Caco-2 (cell line): Measurements from ENCODE around the gene BCL7A. TPM values are rescaled to one million over a fixed set of nuclear protein-coding genes. Genes with fewer than 3 reads are reported as not detected.

Source experiments
- BruUV-seq: library from RNA; stranded (reverse); fragments of 400-500 nt; replicated peaks from 2 replicates; lab custom pipeline; 2021; lab: Mats Ljungman, UMichigan
- CTCF ChIA-PET: fragments of 300-600 bp; sonication (Branson Sonifier 250); formaldehyde crosslinking; loops from one replicate; lab custom pipeline; 2022; ENCODE audit warnings: antibody characterized with exemption; lab: Charles Lee
- POLR2A ChIA-PET: fragments of 300-600 bp; sonication (Branson Sonifier 250); formaldehyde crosslinking; loops from one replicate; lab custom pipeline; 2022; ENCODE audit warnings: antibody characterized with exemption; lab: Charles Lee
- DNase-seq, 2 experiments: peaks; one replicate each; pipeline versions ENCODE4 v3.0.0 to v3.0.0-alpha.2; 2020 to 2022
- H3K27me3 ChIP-seq: replicated peaks from 2 replicates; pipeline ENCODE4 v1.6.0; 2011; ENCODE audit warnings: low read length; ENCODE audit not compliant: control insufficient read depth, insufficient read depth
- H3K36me3 ChIP-seq: 2 replicates; pipeline ENCODE4 v1.5.1; 2011; ENCODE audit warnings: low read length; ENCODE audit not compliant: control insufficient read depth, insufficient read depth
- H3K4me1 ChIP-seq: fragments of 250-450 bp; sonication (Bioruptor Pico); 2 replicates; pipeline ENCODE4 v1.5.1; 2020; ENCODE audit warnings: mild to moderate bottlenecking
- H3K4me3 ChIP-seq: 2 replicates; pipeline ENCODE4 v1.5.1; 2011; ENCODE audit warnings: low read depth, mild to moderate bottlenecking, control low read depth, low read length
- H3K9me3 ChIP-seq: fragments of 250-450 bp; sonication (Bioruptor Pico); 2 replicates; pipeline ENCODE4 v1.5.1; 2020; ENCODE audit warnings: mild to moderate bottlenecking, moderate library complexity
- H3K27ac Mint-ChIP-seq: one replicate; pipeline ENCODE4 v1.8.0; 2022; ENCODE audit warnings: mixed read lengths; ENCODE audit not compliant: unreplicated experiment
- H3K27me3 Mint-ChIP-seq: one replicate; pipeline ENCODE4 v1.8.0; 2022; ENCODE audit warnings: mixed read lengths; ENCODE audit not compliant: insufficient read depth, unreplicated experiment
- H3K36me3 Mint-ChIP-seq: one replicate; pipeline ENCODE4 v1.8.0; 2022; ENCODE audit warnings: mild to moderate bottlenecking, mixed read lengths; ENCODE audit not compliant: insufficient read depth, unreplicated experiment
- H3K4me1 Mint-ChIP-seq: one replicate; pipeline ENCODE4 v1.8.0; 2022; ENCODE audit warnings: low read depth, mixed read lengths; ENCODE audit not compliant: unreplicated experiment
- H3K4me3 Mint-ChIP-seq: one replicate; pipeline ENCODE4 v1.8.0; 2022; ENCODE audit warnings: mild to moderate bottlenecking, moderate library complexity, mixed read lengths; ENCODE audit not compliant: unreplicated experiment
- H3K9me3 Mint-ChIP-seq: one replicate; pipeline ENCODE4 v1.8.0; 2022; ENCODE audit warnings: mixed read lengths; ENCODE audit not compliant: unreplicated experiment
- CTCF ChIP-seq, 2 experiments: fragments of 200-600 bp in 1 of 2; IDR thresholded peaks; 1 replicate in 1 of 2; 2 replicates in 1 of 2; pipeline versions ENCODE4 v1.5.1 to v1.8.0; 2011 to 2022; ENCODE audit warnings: antibody characterized with exemption in 1 of 2, control low read depth in 1 of 2, inconsistent platforms in 1 of 2, low read depth in 1 of 2, low read length in 1 of 2, mild to moderate bottlenecking in 1 of 2, moderate library complexity in 1 of 2; ENCODE audit not compliant: insufficient read depth in 1 of 2, severe bottlenecking in 1 of 2, unreplicated experiment in 1 of 2
- intact Hi-C: fragments of 100-400 bp; cut with micrococcal nuclease; formaldehyde crosslinking; loops from one replicate; pipeline ENCODE4 v1.10.0; 2022; ENCODE audit not compliant: unreplicated experiment
- total RNA-seq: library from RNA; stranded (reverse); gene quantifications from 2 replicates; pipeline ENCODE4 v1.2.3, GENCODE V29; 2022

Gene BCL7A
- total RNA-seq, 1 experiment from 2014 or later: 15.5 TPM

GRCh38 chr12:122099280-122099749 is 77.6 kb downstream of the BCL7A start:
- no TSS peak for BruUV-seq

GRCh38 chr12:122099856-122100255 is 78.2 kb downstream of the BCL7A start:
- H3K27me3 Mint-ChIP-seq: no peaks in the 10 kb centered on the region
- no peak overlapping the region for H3K4me3 ChIP-seq

More at GRCh38 chr12:122099280-122099749, 77.6 kb downstream of the BCL7A start:
- H3K27ac Mint-ChIP-seq: no peak overlapping the region
- no peaks in the 10 kb centered on the region for H3K9me3 Mint-ChIP-seq
- POLR2A ChIA-PET: no interaction called here
- H3K4me3 ChIP-seq: no peak overlapping the region
- H3K4me1 Mint-ChIP-seq: peaks cover 19% of the 10 kb centered on the region
- DNase-seq: no peak
- CTCF ChIA-PET: no interaction called here
- no peak overlapping the region for H3K4me3 Mint-ChIP-seq
- peaks cover 6% of the 10 kb centered on the region for H3K36me3 Mint-ChIP-seq
- intact Hi-C loops: loop anchor here (2.0 kb wide), 1 partner anchor 35 kb away; no protein-coding TSS in a partner anchor
- no peaks in the 10 kb centered on the region for H3K27me3 Mint-ChIP-seq
- no peak for TF ChIP-seq CTCF (IDR thresholded peaks at IDR 0.05; ENCODE audit: insufficient read depth in 1 of 2, low read depth in 1 of 2, low read length in 1 of 2, severe bottlenecking in 1 of 2, unreplicated experiment in 1 of 2)
- no peaks in the 10 kb centered on the region for H3K9me3 ChIP-seq
- H3K36me3 ChIP-seq: no peaks in the 10 kb centered on the region
- H3K4me1 ChIP-seq: peaks cover 29% of the 10 kb centered on the region
- H3K27me3 ChIP-seq: no peaks in the 10 kb centered on the region

GRCh38 chr12:122100568-122100967 is 78.9 kb downstream of the BCL7A start:
- Mint-ChIP-seq H3K27ac (no peak overlapping the region), H3K36me3 (peaks cover 8% of the 10 kb centered on the region), H3K9me3 (no peaks in the 10 kb centered on the region), H3K4me3 (no peak overlapping the region), H3K4me1 (peaks cover 21% of the 10 kb centered on the region), H3K27me3 (no peaks in the 10 kb centered on the region)
- Histone ChIP-seq H3K4me3 (no peak overlapping the region), H3K27me3 (no peaks in the 10 kb centered on the region), H3K9me3 (no peaks in the 10 kb centered on the region), H3K4me1 (peaks cover 33% of the 10 kb centered on the region), H3K36me3 (no peaks in the 10 kb centered on the region)
- no TSS peak for BruUV-seq
- intact Hi-C loops: no loop called here
- TF ChIP-seq CTCF (IDR thresholded peaks at IDR 0.05; ENCODE audit: insufficient read depth in 1 of 2, low read depth in 1 of 2, low read length in 1 of 2, severe bottlenecking in 1 of 2, unreplicated experiment in 1 of 2): no peak
- ChIA-PET POLR2A (no interaction called here), CTCF (no interaction called here)
- no peak for DNase-seq

More at GRCh38 chr12:122099856-122100255, 78.2 kb downstream of the BCL7A start:
- Mint-ChIP-seq H3K4me3 (no peak overlapping the region), H3K27ac (no peak overlapping the region), H3K36me3 (peaks cover 6% of the 10 kb centered on the region), H3K4me1 (peaks cover 19% of the 10 kb centered on the region), H3K9me3 (no peaks in the 10 kb centered on the region)
- CTCF ChIA-PET: no interaction called here
- POLR2A ChIA-PET: no interaction called here
- H3K4me1 ChIP-seq: peaks cover 29% of the 10 kb centered on the region
- DNase-seq: no peak
- H3K27me3 ChIP-seq: no peaks in the 10 kb centered on the region
- no peaks in the 10 kb centered on the region for H3K36me3 ChIP-seq
- no peak for TF ChIP-seq CTCF (IDR thresholded peaks at IDR 0.05; ENCODE audit: insufficient read depth in 1 of 2, low read depth in 1 of 2, low read length in 1 of 2, severe bottlenecking in 1 of 2, unreplicated experiment in 1 of 2)
- BruUV-seq: no TSS peak
- no peaks in the 10 kb centered on the region for H3K9me3 ChIP-seq
- intact Hi-C loops: loop anchor here (2.0 kb wide), 1 partner anchor 35 kb away; no protein-coding TSS in a partner anchor
